Neural progenitor cell (in vitro differentiated cells): ENCODE results near the gene TREML2. TPM values are rescaled to one million over a fixed set of nuclear protein-coding genes. Genes with fewer than 3 reads are reported as not detected.

Experiments used
- DNase-seq: peaks from one replicate; pipeline ENCODE4 v3.0.0-alpha.2; 2016; ENCODE audit warnings: low spot score
- H2AFZ ChIP-seq: fragments of 200-600 bp; sonication (generic); replicated peaks from 2 replicates; pipeline ENCODE4 v1.6.1; 2016; ENCODE audit warnings: antibody characterized with exemption
- H3F3A ChIP-seq: fragments of 200-600 bp; sonication (generic); 2 replicates; pipeline ENCODE4 v1.6.1; 2016; ENCODE audit warnings: antibody characterized with exemption, low read depth
- H3K27ac ChIP-seq: fragments of 200-600 bp; sonication (generic); 2 replicates; pipeline ENCODE4 v1.5.1; 2016; ENCODE audit warnings: mild to moderate bottlenecking
- H3K27me3 ChIP-seq: fragments of 200-600 bp; sonication (generic); 2 replicates; pipeline ENCODE4 v1.6.1; 2016; ENCODE audit warnings: mild to moderate bottlenecking, moderate library complexity
- H3K36me3 ChIP-seq: fragments of 200-600 bp; sonication (generic); 2 replicates; pipeline ENCODE4 v1.5.1; 2016
- H3K4me1 ChIP-seq: fragments of 200-600 bp; sonication (generic); 2 replicates; pipeline ENCODE4 v1.6.1; 2016; ENCODE audit warnings: mixed run types
- H3K4me2 ChIP-seq: fragments of 200-600 bp; sonication (generic); 2 replicates; pipeline ENCODE4 v1.6.1; 2016
- H3K4me3 ChIP-seq: fragments of 200-600 bp; sonication (generic); 2 replicates; pipeline ENCODE4 v1.5.1; 2016
- H3K79me2 ChIP-seq: fragments of 200-600 bp; sonication (generic); 2 replicates; pipeline ENCODE4 v1.6.1; 2016; ENCODE audit warnings: low read depth
- H3K9ac ChIP-seq: fragments of 200-600 bp; sonication (generic); 2 replicates; pipeline ENCODE4 v1.6.1; 2016
- H3K9me3 ChIP-seq: fragments of 200-600 bp; sonication (generic); 2 replicates; pipeline ENCODE4 v1.5.1; 2016; ENCODE audit warnings: low read depth
- H4K20me1 ChIP-seq: fragments of 200-600 bp; sonication (generic); 2 replicates; pipeline ENCODE4 v1.6.1; 2016; ENCODE audit warnings: low read depth
- H3K27ac Mint-ChIP-seq: 3 replicates; pipeline ENCODE4 v1.8.0; 2021; ENCODE audit warnings: mixed read lengths
- H3K27me3 Mint-ChIP-seq: 2 replicates; pipeline ENCODE4 v1.8.0; 2022; ENCODE audit warnings: low read depth, mild to moderate bottlenecking, inconsistent platforms, moderate library complexity, mixed read lengths; ENCODE audit not compliant: insufficient read depth
- H3K36me3 Mint-ChIP-seq: 3 replicates; pipeline ENCODE4 v1.8.0; 2021; ENCODE audit warnings: mixed read lengths
- H3K4me1 Mint-ChIP-seq: 3 replicates; pipeline ENCODE4 v1.8.0; 2021; ENCODE audit warnings: mixed read lengths
- H3K4me3 Mint-ChIP-seq: 3 replicates; pipeline ENCODE4 v1.8.0; 2021; ENCODE audit warnings: mild to moderate bottlenecking, moderate library complexity, mixed read lengths
- H3K9me3 Mint-ChIP-seq: 3 replicates; pipeline ENCODE4 v1.8.0; 2020; ENCODE audit warnings: mixed read lengths
- EZH2 ChIP-seq: fragments of 200-600 bp; sonication (generic); IDR thresholded peaks from 2 replicates; pipeline ENCODE4 v1.6.1; 2017; ENCODE audit warnings: antibody characterized with exemption, mild to moderate bottlenecking, moderate library complexity
- EZH2phosphoT487 ChIP-seq: fragments of 200-600 bp; sonication (generic); IDR thresholded peaks from 2 replicates; pipeline ENCODE4 v1.6.1; 2017; ENCODE audit warnings: antibody characterized with exemption
- total RNA-seq: library from RNA; depleted of rRNA; stranded (reverse); fragments of >200 nt; gene quantifications from 2 replicates; pipeline ENCODE4 v1.2.3, GENCODE V29; 2015; ENCODE audit warnings: low replicate concordance
- TF ChIP-seq, protein P1 (sequence below): fragments of 200-600 bp; sonication (generic); IDR thresholded peaks from 2 replicates; pipeline ENCODE4 v1.5.1; 2017; ENCODE audit warnings: antibody characterized with exemption, mild to moderate bottlenecking

TREML2 gene
- total RNA-seq, 1 donor from 2014 or later, result not detected

- H3K27me3 ChIP-seq, result no peaks in the 10 kb centered on the region
- H3K27ac Mint-ChIP-seq, result no peak overlapping the region
- H3K9me3 ChIP-seq, result no peaks in the 10 kb centered on the region
- H3K36me3 Mint-ChIP-seq, result peaks cover 2% of the 10 kb centered on the region
- no peaks in the 10 kb centered on the region for H4K20me1 ChIP-seq
- H3K27ac ChIP-seq, result no peak overlapping the region
- H3K27me3 Mint-ChIP-seq, result no peaks in the 10 kb centered on the region
- H2AFZ ChIP-seq, result no peak overlapping the region
- no peak for DNase-seq
- no peak overlapping the region for H3K9ac ChIP-seq
- H3K4me1 ChIP-seq, result no peaks in the 10 kb centered on the region
- peaks cover 9% of the 10 kb centered on the region for H3K4me1 Mint-ChIP-seq
- H3K9me3 Mint-ChIP-seq, result peaks cover 2% of the 10 kb centered on the region
- H3K4me2 ChIP-seq, result no peak overlapping the region
- no peaks in the 10 kb centered on the region for H3F3A ChIP-seq
- TF ChIP-seq, protein P1, sequence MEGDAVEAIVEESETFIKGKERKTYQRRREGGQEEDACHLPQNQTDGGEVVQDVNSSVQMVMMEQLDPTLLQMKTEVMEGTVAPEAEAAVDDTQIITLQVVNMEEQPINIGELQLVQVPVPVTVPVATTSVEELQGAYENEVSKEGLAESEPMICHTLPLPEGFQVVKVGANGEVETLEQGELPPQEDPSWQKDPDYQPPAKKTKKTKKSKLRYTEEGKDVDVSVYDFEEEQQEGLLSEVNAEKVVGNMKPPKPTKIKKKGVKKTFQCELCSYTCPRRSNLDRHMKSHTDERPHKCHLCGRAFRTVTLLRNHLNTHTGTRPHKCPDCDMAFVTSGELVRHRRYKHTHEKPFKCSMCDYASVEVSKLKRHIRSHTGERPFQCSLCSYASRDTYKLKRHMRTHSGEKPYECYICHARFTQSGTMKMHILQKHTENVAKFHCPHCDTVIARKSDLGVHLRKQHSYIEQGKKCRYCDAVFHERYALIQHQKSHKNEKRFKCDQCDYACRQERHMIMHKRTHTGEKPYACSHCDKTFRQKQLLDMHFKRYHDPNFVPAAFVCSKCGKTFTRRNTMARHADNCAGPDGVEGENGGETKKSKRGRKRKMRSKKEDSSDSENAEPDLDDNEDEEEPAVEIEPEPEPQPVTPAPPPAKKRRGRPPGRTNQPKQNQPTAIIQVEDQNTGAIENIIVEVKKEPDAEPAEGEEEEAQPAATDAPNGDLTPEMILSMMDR, result no peak
- no peak for TF ChIP-seq EZH2phosphoT487
- H3K4me3 Mint-ChIP-seq, result no peak overlapping the region
- no peak overlapping the region for H3K4me3 ChIP-seq
- no peaks in the 10 kb centered on the region for H3K36me3 ChIP-seq
- H3K79me2 ChIP-seq, result no peaks in the 10 kb centered on the region
Observed at GRCh38 chr6:41204156-41204555, 3.2 kb upstream of the TREML2 start.

- H3K4me2 ChIP-seq, result no peak overlapping the region
- no peak overlapping the region for H3K27ac ChIP-seq
- Mint-ChIP-seq H3K9me3 (no peaks in the 10 kb centered on the region), H3K36me3 (no peaks in the 10 kb centered on the region), H3K27ac (no peak overlapping the region), H3K4me3 (no peak overlapping the region), H3K4me1 (peaks cover 9% of the 10 kb centered on the region), H3K27me3 (no peaks in the 10 kb centered on the region)
- no peak overlapping the region for H2AFZ ChIP-seq
- H3F3A ChIP-seq, result no peaks in the 10 kb centered on the region
- H4K20me1 ChIP-seq, result no peaks in the 10 kb centered on the region
- no peaks in the 10 kb centered on the region for H3K79me2 ChIP-seq
- no peak for DNase-seq
- H3K9me3 ChIP-seq, result no peaks in the 10 kb centered on the region
- H3K27me3 ChIP-seq, result no peaks in the 10 kb centered on the region
- H3K4me3 ChIP-seq, result no peak overlapping the region
- TF ChIP-seq EZH2phosphoT487 (no peak), EZH2 (no peak)
- TF ChIP-seq, protein P1, result no peak
- H3K36me3 ChIP-seq, result no peaks in the 10 kb centered on the region
- H3K9ac ChIP-seq, result no peak overlapping the region
- H3K4me1 ChIP-seq, result no peaks in the 10 kb centered on the region
Observed at GRCh38 chr6:41201764-41202173, 820 bp upstream of the TREML2 start.

DNA sequence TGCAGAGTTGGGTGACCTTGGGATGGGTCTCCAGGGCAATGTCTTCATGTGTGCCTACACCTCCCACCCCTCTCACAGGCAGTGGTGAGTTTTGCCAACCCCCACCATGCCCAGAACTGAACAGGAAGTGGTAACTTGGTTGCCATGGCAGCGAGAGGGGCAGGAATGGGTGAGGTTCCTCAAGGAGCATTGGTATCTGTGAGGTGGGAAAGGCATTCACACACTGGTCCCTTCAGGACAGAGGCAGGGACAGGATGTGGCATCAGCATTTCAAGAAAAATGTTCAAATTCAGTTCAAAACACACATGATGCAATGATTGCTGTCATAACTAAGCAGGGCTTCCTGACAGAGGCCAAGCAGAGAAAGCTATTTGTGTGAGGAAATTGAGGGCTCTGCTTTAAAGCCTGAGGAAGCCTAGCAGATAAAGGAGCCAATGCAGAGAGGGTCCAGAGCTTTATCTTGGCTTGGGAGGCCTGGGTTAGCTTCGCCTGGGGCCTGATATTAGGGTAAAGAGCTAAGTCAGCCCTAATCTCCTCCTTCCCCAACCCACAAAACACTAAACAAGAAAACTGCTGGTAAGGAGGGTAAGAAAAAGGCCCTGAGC is 551 bp downstream of the TREML2 start:
- no peak overlapping the region for H3K9ac ChIP-seq
- H3K79me2 ChIP-seq, result no peaks in the 10 kb centered on the region
- H3K4me2 ChIP-seq, result no peak overlapping the region
- no peak overlapping the region for H3K27ac Mint-ChIP-seq
- TF ChIP-seq EZH2phosphoT487, result no peak
- no peak for TF ChIP-seq EZH2
- TF ChIP-seq, protein P1, result no peak
- no peaks in the 10 kb centered on the region for H3F3A ChIP-seq
- no peaks in the 10 kb centered on the region for H3K36me3 Mint-ChIP-seq
- H3K27ac ChIP-seq, result no peak overlapping the region
- H3K36me3 ChIP-seq, result no peaks in the 10 kb centered on the region
- H3K4me1 ChIP-seq, result no peaks in the 10 kb centered on the region
- no peak overlapping the region for H3K4me3 Mint-ChIP-seq
- H3K9me3 Mint-ChIP-seq, result no peaks in the 10 kb centered on the region
- H2AFZ ChIP-seq, result peak overlapping the region; percentile 57
- H3K27me3 Mint-ChIP-seq, result no peaks in the 10 kb centered on the region
- peaks cover 9% of the 10 kb centered on the region for H3K4me1 Mint-ChIP-seq
- H3K9me3 ChIP-seq, result no peaks in the 10 kb centered on the region
- H4K20me1 ChIP-seq, result no peaks in the 10 kb centered on the region
- DNase-seq, result no peak
- H3K27me3 ChIP-seq, result no peaks in the 10 kb centered on the region
- no peak overlapping the region for H3K4me3 ChIP-seq
